ENCODE measurements around the gene GAS1. TPM values are rescaled to one million over a fixed set of nuclear protein-coding genes. Genes with fewer than 3 reads are reported as not detected.

The GAS1 gene
- total and polyA plus RNA-seq, 2 experiments from 2014 or later: 12.9 to 22.6 TPM

GRCh38 chr9:86955042-86955441, 7.7 kb upstream of the GAS1 start:
- TF ChIP-seq CTCF (IDR thresholded peaks at IDR 0.05; ENCODE audit: low read depth, low read length): no peak
- Histone ChIP-seq H3K4me3 (no peak overlapping the region), H3K27ac (no peak overlapping the region), H3K9me3 (ENCODE audit: low read depth) (no peaks in the 10 kb centered on the region), H3K27me3 (no peaks in the 10 kb centered on the region), H3K4me1 (ENCODE audit: low read depth) (no peaks in the 10 kb centered on the region), H3K36me3 (no peaks in the 10 kb centered on the region)
- no peak for DNase-seq (ENCODE audit: low read depth in 1 of 2, low spot score in 1 of 2)

GRCh38 chr9:86953181-86953580, 5.9 kb upstream of the GAS1 start:
- no peaks in the 10 kb centered on the region for H3K36me3 ChIP-seq
- DNase-seq (ENCODE audit: low read depth in 1 of 2, low spot score in 1 of 2): no peak

GRCh38 chr9:86948074-86948929, 996 bp upstream of the GAS1 start:
- peak; percentile 97 for TF ChIP-seq CTCF (IDR thresholded peaks at IDR 0.05; ENCODE audit: low read depth, low read length)
- no peaks in the 10 kb centered on the region for H3K36me3 ChIP-seq
- H3K27me3 ChIP-seq: no peaks in the 10 kb centered on the region
- peak overlapping the region; percentile 84 for H3K4me3 ChIP-seq
- DNase-seq (ENCODE audit: low read depth in 1 of 2, low spot score in 1 of 2): peak; percentile 83 to 92
- H3K9me3 ChIP-seq (ENCODE audit: low read depth): no peaks in the 10 kb centered on the region
- peaks cover 17% of the 10 kb centered on the region for H3K4me1 ChIP-seq (ENCODE audit: low read depth)
- peak overlapping the region; percentile 14 for H3K27ac ChIP-seq

More at GRCh38 chr9:86953181-86953580, 5.9 kb upstream of the GAS1 start:
- Histone ChIP-seq H3K9me3 (ENCODE audit: low read depth) (no peaks in the 10 kb centered on the region), H3K27me3 (no peaks in the 10 kb centered on the region), H3K4me1 (ENCODE audit: low read depth) (no peaks in the 10 kb centered on the region), H3K27ac (no peak overlapping the region), H3K4me3 (no peak overlapping the region)
- TF ChIP-seq CTCF (IDR thresholded peaks at IDR 0.05; ENCODE audit: low read depth, low read length): no peak

GRCh38 chr9:86946201-86947145, 833 bp downstream of the GAS1 start:
- Histone ChIP-seq H3K9me3 (ENCODE audit: low read depth) (no peaks in the 10 kb centered on the region), H3K27ac (peak overlapping the region; percentile 87), H3K4me3 (peak overlapping the region; percentile 84), H3K4me1 (ENCODE audit: low read depth) (peaks cover 26% of the 10 kb centered on the region), H3K36me3 (no peaks in the 10 kb centered on the region), H3K27me3 (peaks cover 7% of the 10 kb centered on the region)
- DNase-seq (ENCODE audit: low read depth in 1 of 2, low spot score in 1 of 2): peak; percentile 78 to 80
- TF ChIP-seq CTCF (IDR thresholded peaks at IDR 0.05; ENCODE audit: low read depth, low read length): no peak

GRCh38 chr9:86945728-86946200, 1.5 kb downstream of the GAS1 start:
- Histone ChIP-seq H3K4me1 (ENCODE audit: low read depth) (peaks cover 26% of the 10 kb centered on the region), H3K36me3 (no peaks in the 10 kb centered on the region), H3K9me3 (ENCODE audit: low read depth) (no peaks in the 10 kb centered on the region), H3K27ac (peak overlapping the region; percentile 87), H3K27me3 (peaks cover 7% of the 10 kb centered on the region), H3K4me3 (peak overlapping the region; percentile 84)
- TF ChIP-seq CTCF (IDR thresholded peaks at IDR 0.05; ENCODE audit: low read depth, low read length): peak; percentile 17
- DNase-seq (ENCODE audit: low read depth in 1 of 2, low spot score in 1 of 2): peak; percentile 60 to 70
